ENCODE results near the gene RAB1B.
A peak's percentile ranks its signal among the peaks of the same experiment; 100 is the strongest.

Gene RAB1B

GRCh38 chr11:66267379-66268243 is 828 bp upstream of the RAB1B start:
- Histone ChIP-seq H3K9ac (ENCODE audit: low read length) (peak overlapping the region; percentile 50), H3K36me3 (ENCODE audit: insufficient read depth, low read length) (peaks cover 38% of the 10 kb centered on the region; the same call in 1 of the 2 replicates), H3K27ac (ENCODE audit: low read depth, low read length, poor library complexity, severe bottlenecking) (peak overlapping the region; percentile 78), H3K9me3 (ENCODE audit: low read length) (no peaks in the 10 kb centered on the region), H3K4me2 (ENCODE audit: low read length) (peak overlapping the region; percentile 74), H3K9me2 (ENCODE audit: low read depth, low read length) (no peaks in the 10 kb centered on the region), H3F3A (ENCODE audit: insufficient read depth, low read length) (no peaks in the 10 kb centered on the region), H2AFZ (ENCODE audit: low read length) (no peak overlapping the region), H3K4me1 (ENCODE audit: insufficient read depth, low read length, severe bottlenecking) (peaks cover 19% of the 10 kb centered on the region), H3K4me3 (ENCODE audit: low read depth, low read length, poor library complexity, severe bottlenecking) (peak overlapping the region; percentile 94), H3K27me3 (ENCODE audit: insufficient read depth, low read length) (no peaks in the 10 kb centered on the region), H4K20me1 (ENCODE audit: insufficient read depth, low read length) (no peaks in the 10 kb centered on the region), H3K79me2 (ENCODE audit: insufficient read depth, low read length) (peaks cover 13% of the 10 kb centered on the region)
- TF ChIP-seq EZH2 (IDR thresholded peaks at IDR 0.05; ENCODE audit: borderline replicate concordance, low read length) (no peak), CTCF (IDR thresholded peaks at IDR 0.05; ENCODE audit: low read length) (0 out of 2 replicates have a peak, but pooled peaks have one; percentile 8)

- Histone ChIP-seq H3K9ac (ENCODE audit: low read length) (peak overlapping the region; percentile 96), H3K27ac (ENCODE audit: low read depth, low read length, poor library complexity, severe bottlenecking) (peak overlapping the region; percentile 64), H3F3A (ENCODE audit: insufficient read depth, low read length) (no peaks in the 10 kb centered on the region), H3K36me3 (ENCODE audit: insufficient read depth, low read length) (peaks cover 49% of the 10 kb centered on the region; the same call in 1 of the 2 replicates), H4K20me1 (ENCODE audit: insufficient read depth, low read length) (no peaks in the 10 kb centered on the region), H3K27me3 (ENCODE audit: insufficient read depth, low read length) (no peaks in the 10 kb centered on the region), H3K4me3 (ENCODE audit: low read depth, low read length, poor library complexity, severe bottlenecking) (peak overlapping the region; percentile 94), H3K4me1 (ENCODE audit: insufficient read depth, low read length, severe bottlenecking) (peaks cover 19% of the 10 kb centered on the region), H3K9me3 (ENCODE audit: low read length) (no peaks in the 10 kb centered on the region), H3K79me2 (ENCODE audit: insufficient read depth, low read length) (peaks cover 13% of the 10 kb centered on the region), H3K9me2 (ENCODE audit: low read depth, low read length) (no peaks in the 10 kb centered on the region), H2AFZ (ENCODE audit: low read length) (no peak overlapping the region), H3K4me2 (ENCODE audit: low read length) (peak overlapping the region; percentile 92)
- TF ChIP-seq EZH2 (IDR thresholded peaks at IDR 0.05; ENCODE audit: borderline replicate concordance, low read length): no peak
- TF ChIP-seq CTCF (IDR thresholded peaks at IDR 0.05; ENCODE audit: low read length): peak; percentile 8; the same call in 1 of the 2 replicates
Observed at GRCh38 chr11:66268952-66269905, 790 bp downstream of the RAB1B start.

- no peak overlapping the region for H3K4me3 ChIP-seq (ENCODE audit: low read depth, low read length, poor library complexity, severe bottlenecking)
- no peak overlapping the region for H3K27ac ChIP-seq (ENCODE audit: low read depth, low read length, poor library complexity, severe bottlenecking)
- no peaks in the 10 kb centered on the region for H4K20me1 ChIP-seq (ENCODE audit: insufficient read depth, low read length)
- H3F3A ChIP-seq (ENCODE audit: insufficient read depth, low read length): no peaks in the 10 kb centered on the region
- H3K36me3 ChIP-seq (ENCODE audit: insufficient read depth, low read length): peaks cover 47% of the 10 kb centered on the region; the same call in 1 of the 2 replicates
- no peak overlapping the region for H3K4me2 ChIP-seq (ENCODE audit: low read length)
- peaks cover 19% of the 10 kb centered on the region for H3K4me1 ChIP-seq (ENCODE audit: insufficient read depth, low read length, severe bottlenecking)
- no peak for TF ChIP-seq EZH2 (IDR thresholded peaks at IDR 0.05; ENCODE audit: borderline replicate concordance, low read length)
- no peak for TF ChIP-seq CTCF (IDR thresholded peaks at IDR 0.05; ENCODE audit: low read length)
- no peaks in the 10 kb centered on the region for H3K9me2 ChIP-seq (ENCODE audit: low read depth, low read length)
- no peak overlapping the region for H3K9ac ChIP-seq (ENCODE audit: low read length)
- no peaks in the 10 kb centered on the region for H3K9me3 ChIP-seq (ENCODE audit: low read length)
- H3K27me3 ChIP-seq (ENCODE audit: insufficient read depth, low read length): no peaks in the 10 kb centered on the region
- no peak overlapping the region for H2AFZ ChIP-seq (ENCODE audit: low read length)
- H3K79me2 ChIP-seq (ENCODE audit: insufficient read depth, low read length): peaks cover 13% of the 10 kb centered on the region
Observed at GRCh38 chr11:66271816-66272215, 3.4 kb downstream of the RAB1B start.
